Activated naive CD4-positive, alpha-beta T cell treated with anti-CD3 and anti-CD28 coated beads, Interleukin-2, amount 50 U/mL, for 24 hours (primary cell): Measurements from ENCODE around the gene AFF2.
"Not testable (repeated sequence)": the region's sequence is repeated elsewhere in the genome, so short reads cannot be mapped to it uniquely, and the experiment has no call there.

Experiments used
- H3K27ac Mint-ChIP-seq: one replicate; pipeline ENCODE4 v1.8.0; 2021; ENCODE audit warnings: mild to moderate bottlenecking, mixed read lengths
- H3K27me3 Mint-ChIP-seq: one replicate; pipeline ENCODE4 v1.8.0; 2021; ENCODE audit warnings: mixed read lengths
- H3K36me3 Mint-ChIP-seq: one replicate; pipeline ENCODE4 v1.8.0; 2021; ENCODE audit warnings: mixed read lengths
- H3K4me1 Mint-ChIP-seq: one replicate; pipeline ENCODE4 v1.8.0; 2021; ENCODE audit warnings: mixed read lengths
- H3K4me3 Mint-ChIP-seq: one replicate; pipeline ENCODE4 v1.8.0; 2021; ENCODE audit warnings: mild to moderate bottlenecking, mixed read lengths
- H3K9me3 Mint-ChIP-seq: one replicate; pipeline ENCODE4 v1.8.0; 2021; ENCODE audit warnings: mixed read lengths

The AFF2 gene

DNA sequence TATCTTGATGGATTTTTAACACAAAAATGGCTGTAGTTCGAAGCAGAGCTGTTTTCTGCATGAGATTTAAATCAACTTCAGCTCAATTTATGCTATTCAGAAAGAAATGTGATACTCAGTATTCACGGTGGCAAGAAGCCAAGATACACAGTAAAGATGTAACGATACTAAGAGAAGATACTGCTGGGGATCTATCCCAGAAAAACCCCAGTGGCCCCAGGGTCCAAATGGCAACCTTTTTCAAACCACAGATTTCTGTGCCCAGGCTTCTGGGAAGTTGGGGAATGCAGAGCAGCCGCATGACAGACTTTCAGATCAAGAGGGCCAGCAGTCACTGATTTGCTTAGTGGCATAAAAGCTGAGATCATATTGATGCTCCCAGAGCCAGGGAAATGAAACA is 353.9 kb downstream of the AFF2 start:
- H3K4me3 Mint-ChIP-seq = no peak overlapping the region
- H3K36me3 Mint-ChIP-seq = no peaks in the 10 kb centered on the region
- H3K9me3 Mint-ChIP-seq = no peaks in the 10 kb centered on the region
- H3K27ac Mint-ChIP-seq = no peak overlapping the region
- no peaks in the 10 kb centered on the region for H3K4me1 Mint-ChIP-seq
- no peaks in the 10 kb centered on the region for H3K27me3 Mint-ChIP-seq

DNA sequence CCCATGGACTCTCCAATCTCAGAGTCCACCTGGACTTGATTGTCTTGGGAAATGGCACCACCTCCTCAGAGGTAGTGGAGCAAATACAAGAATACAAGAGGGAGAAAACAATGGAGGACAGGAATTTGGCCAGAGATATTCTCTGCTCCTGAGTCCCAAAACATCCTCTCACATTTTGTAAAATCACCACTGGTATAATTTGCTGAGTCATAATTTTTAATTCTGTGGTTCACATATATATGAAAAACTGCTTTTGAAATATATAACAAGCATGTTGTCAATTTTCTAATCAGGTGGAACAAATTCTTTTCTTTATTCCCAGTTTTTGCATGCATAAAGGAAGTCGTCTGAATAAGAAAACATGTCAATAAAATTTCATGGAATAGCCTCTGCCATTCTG is 356.1 kb downstream of the AFF2 start:
- no peak overlapping the region for H3K27ac Mint-ChIP-seq

DNA sequence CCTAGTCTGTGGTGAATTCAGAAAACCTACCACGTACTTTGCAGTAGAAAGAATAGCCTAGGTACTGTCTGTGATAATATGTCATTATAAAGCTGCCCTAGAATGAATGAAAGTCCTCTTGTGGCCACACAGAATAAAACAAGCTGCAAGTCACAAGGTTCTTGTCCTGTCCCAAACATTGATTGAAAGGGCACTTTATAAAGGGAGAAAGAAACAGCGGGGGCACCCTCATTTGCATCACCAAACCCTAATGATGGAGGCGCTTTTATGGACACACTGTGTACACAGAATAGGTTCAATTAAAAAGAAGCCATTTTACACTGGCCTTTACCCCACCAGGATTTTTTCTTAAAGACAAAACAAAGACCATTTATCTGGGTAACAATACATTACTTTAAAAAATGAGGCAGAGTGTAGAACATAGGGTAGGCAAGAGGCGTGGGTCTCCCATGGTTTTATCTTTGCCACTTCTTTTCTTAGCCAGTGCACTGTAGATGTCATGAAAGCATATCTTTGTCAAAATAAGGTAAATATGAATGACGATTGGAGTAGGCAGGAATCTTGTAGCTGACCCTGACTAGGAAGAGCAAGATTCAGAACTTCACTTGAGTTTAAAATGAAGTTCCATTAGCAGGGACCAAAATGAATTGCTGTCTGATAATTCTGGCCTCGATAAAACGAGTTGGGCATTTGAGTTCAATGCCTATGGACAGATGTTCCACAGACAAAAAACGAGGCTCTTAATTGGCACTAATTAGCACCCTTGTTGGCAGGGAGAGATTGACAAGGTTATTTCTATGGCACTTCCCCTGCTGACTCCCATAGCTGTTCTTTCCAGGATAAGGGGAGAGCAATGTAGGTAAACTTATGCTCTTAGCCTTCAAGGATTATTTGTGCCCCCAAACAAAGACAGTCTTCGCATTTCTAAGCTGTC is 365.1 kb downstream of the AFF2 start:
- H3K27me3 Mint-ChIP-seq = no peaks in the 10 kb centered on the region
- H3K4me3 Mint-ChIP-seq = no peak overlapping the region
- H3K36me3 Mint-ChIP-seq = no peaks in the 10 kb centered on the region
- H3K4me1 Mint-ChIP-seq = no peaks in the 10 kb centered on the region
- no peak overlapping the region for H3K27ac Mint-ChIP-seq
- H3K9me3 Mint-ChIP-seq = no peaks in the 10 kb centered on the region

More for the DNA sequence above, 356.1 kb downstream of the AFF2 start:
- no peak overlapping the region for H3K4me3 Mint-ChIP-seq
- no peaks in the 10 kb centered on the region for H3K36me3 Mint-ChIP-seq
- no peaks in the 10 kb centered on the region for H3K9me3 Mint-ChIP-seq
- no peaks in the 10 kb centered on the region for H3K27me3 Mint-ChIP-seq
- no peaks in the 10 kb centered on the region for H3K4me1 Mint-ChIP-seq

DNA sequence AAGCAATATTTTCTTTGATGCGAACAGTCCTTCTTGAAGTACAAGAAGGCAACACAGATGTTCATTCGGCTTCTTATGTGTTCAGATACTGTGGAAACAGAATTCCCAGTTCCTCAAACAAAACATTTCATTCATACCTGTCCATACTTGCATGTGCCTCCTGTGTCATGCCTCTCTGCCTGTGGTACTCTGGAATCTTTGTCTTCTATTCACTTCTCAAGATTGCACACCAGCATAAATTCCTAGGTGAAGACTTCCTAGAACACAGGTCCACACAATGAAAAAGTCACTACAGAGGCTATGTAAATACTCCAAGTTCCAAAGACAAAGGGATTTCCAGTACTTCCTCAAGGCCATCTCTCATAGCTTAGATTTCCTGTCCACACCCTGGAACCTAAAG is 367.2 kb downstream of the AFF2 start:
- no peaks in the 10 kb centered on the region for H3K36me3 Mint-ChIP-seq
- no peaks in the 10 kb centered on the region for H3K4me1 Mint-ChIP-seq
- H3K9me3 Mint-ChIP-seq = no peaks in the 10 kb centered on the region
- no peak overlapping the region for H3K27ac Mint-ChIP-seq
- H3K4me3 Mint-ChIP-seq = no peak overlapping the region
- no peaks in the 10 kb centered on the region for H3K27me3 Mint-ChIP-seq

DNA sequence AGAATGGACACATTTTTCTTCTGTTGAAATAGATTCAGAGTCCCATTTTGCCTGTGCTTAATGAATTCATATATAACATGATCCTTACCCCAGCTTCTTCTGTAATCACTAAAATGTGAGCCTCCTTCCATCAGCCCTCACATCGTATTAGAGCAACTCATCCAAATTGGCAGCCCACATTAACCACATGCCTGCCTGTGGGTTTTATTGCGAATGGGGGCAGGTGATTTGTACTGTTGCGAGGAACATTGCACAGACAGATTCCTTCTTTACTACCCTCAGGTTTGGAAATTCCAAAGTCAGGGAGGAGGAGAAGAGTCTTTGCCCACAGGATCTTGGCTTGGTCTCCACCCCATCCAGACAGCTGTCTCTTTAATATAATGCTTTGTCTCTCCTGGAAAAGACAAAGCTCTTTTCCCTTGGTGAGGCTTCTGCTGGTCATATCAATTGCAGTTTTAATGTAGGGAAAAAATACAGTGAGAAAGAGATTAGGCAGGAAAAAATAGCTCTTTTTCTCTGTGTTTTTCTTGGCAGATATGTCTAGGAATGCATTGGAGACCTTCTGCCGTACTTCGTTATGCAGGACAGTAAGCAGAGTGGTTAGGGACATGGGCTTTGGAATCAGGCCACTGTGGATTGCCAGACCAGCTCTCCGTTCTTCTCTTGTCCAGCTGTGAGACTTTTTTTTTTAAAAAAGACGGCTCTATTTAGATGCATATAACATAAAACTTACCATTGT is 371.2 kb downstream of the AFF2 start:
- Mint-ChIP-seq H3K36me3 (no peaks in the 10 kb centered on the region), H3K9me3 (no peaks in the 10 kb centered on the region), H3K4me3 (no peak overlapping the region), H3K4me1 (no peaks in the 10 kb centered on the region), H3K27me3 (no peaks in the 10 kb centered on the region), H3K27ac (no peak overlapping the region)

DNA sequence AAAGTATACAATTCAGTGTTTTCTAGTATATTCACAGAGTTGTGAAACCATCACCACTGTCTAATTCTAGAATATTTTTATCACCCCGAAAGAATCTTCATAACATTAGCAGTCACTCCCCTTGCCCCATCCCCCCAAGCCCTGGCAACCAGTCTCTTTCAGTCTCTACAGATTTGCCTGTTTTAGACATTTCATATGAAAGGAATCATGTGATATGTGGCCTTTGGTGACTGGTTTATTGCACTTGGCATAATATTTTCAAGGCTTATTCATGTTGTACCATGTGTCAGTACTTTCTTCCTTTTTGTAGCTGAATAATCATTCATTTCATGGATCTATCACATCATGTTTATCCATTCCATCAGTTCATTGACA is 371.7 kb downstream of the AFF2 start:
- no peaks in the 10 kb centered on the region for H3K27me3 Mint-ChIP-seq
- H3K4me1 Mint-ChIP-seq = no peaks in the 10 kb centered on the region
- no peaks in the 10 kb centered on the region for H3K36me3 Mint-ChIP-seq
- H3K9me3 Mint-ChIP-seq = no peaks in the 10 kb centered on the region
- no peak overlapping the region for H3K27ac Mint-ChIP-seq
- H3K4me3 Mint-ChIP-seq = no peak overlapping the region

DNA sequence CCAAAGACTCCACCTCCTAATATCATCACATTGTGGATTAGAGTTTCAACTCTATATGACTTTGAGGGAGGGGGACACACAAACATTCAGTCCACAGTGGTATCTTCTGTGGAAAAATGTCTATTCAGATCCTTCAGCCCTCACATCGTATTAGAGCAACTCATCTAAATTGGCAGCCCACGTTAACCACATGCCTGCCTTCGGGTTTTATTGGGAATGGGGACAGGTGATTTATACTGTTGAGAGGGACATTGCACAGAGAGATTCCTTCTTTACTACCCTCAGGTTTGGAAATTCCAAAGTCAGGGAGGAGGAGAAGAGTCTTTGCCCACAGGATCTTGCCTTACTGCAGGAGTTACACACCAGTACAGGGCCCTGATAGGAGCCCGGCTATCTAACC is 372.5 kb downstream of the AFF2 start:
- no peak overlapping the region for H3K27ac Mint-ChIP-seq
- no peak overlapping the region for H3K4me3 Mint-ChIP-seq
- H3K36me3 Mint-ChIP-seq = no peaks in the 10 kb centered on the region
- no peaks in the 10 kb centered on the region for H3K27me3 Mint-ChIP-seq
- no peaks in the 10 kb centered on the region for H3K9me3 Mint-ChIP-seq
- H3K4me1 Mint-ChIP-seq = no peaks in the 10 kb centered on the region

DNA sequence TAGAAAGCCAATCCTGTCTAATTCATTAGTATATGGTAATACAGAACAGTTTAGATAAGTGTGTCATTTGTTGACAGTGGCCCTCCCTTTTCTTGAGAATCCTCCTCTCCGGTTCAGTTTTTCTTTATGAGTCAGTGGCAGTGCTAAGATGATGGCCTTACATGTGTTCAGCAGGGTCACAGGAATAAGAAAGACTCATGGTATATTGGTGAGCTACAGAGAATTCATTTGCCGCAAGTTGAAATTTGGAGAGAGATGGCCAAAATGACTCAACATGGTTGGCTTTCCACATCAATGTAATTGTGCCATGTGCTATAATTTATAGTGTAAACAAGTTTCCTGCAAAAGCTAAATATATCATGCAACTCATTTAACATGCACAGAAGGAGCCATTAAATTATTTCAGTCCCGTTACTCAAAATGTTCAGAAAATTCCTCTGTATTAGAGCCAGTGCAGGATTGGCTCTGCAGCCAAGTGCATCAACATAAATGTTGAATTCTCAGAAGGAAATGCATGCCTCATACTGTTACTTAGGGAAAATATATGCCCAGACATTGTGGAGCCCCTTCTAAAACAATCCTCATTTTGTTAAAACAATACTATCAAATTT is 374.3 kb downstream of the AFF2 start:
- H3K4me3 Mint-ChIP-seq = no peak overlapping the region
- H3K27ac Mint-ChIP-seq = no peak overlapping the region
- no peaks in the 10 kb centered on the region for H3K4me1 Mint-ChIP-seq
- H3K36me3 Mint-ChIP-seq = no peaks in the 10 kb centered on the region
- H3K9me3 Mint-ChIP-seq = no peaks in the 10 kb centered on the region
- H3K27me3 Mint-ChIP-seq = no peaks in the 10 kb centered on the region

DNA sequence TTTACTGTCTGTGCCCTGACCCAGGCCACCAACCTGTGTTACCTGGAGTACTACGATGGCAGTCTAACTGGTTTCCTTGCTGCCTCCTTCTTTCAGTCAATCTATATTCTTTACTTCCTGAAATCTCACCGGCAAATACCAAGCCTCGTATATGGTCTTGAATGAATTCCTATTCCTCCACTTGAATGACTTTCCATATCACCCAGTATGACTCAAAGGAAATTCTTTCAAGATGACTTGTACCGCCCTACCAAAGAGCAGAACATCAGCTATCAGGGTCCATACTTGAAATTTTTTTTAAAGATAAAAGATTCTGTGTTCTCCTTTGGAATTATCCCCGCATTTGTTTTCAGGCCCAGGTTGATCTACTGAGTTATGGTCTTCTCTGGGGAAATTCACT is 378.0 kb downstream of the AFF2 start:
- H3K9me3 Mint-ChIP-seq = no peaks in the 10 kb centered on the region
- H3K27ac Mint-ChIP-seq = no peak overlapping the region
- no peaks in the 10 kb centered on the region for H3K36me3 Mint-ChIP-seq
- H3K27me3 Mint-ChIP-seq = no peaks in the 10 kb centered on the region
- H3K4me1 Mint-ChIP-seq = no peaks in the 10 kb centered on the region
- H3K4me3 Mint-ChIP-seq = no peak overlapping the region

DNA sequence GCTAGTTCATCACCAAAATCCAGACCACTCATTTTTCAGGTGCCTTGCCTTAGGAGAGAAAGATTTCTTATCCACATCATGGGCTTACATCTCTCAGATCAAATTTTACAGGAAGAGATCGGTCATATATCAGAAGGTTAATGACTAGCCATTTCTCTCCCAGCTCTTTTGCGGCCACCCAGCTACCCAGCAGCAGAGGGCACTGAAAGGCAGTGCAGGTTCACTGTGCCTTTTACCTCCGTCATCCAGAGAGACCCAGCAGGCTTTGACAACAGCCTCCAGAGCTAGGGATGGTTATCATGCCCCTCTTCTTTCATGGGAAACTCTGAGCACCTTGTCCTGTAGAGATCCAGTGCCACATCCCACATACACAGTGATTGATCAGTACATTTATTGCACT is 384.8 kb downstream of the AFF2 start:
- no peaks in the 10 kb centered on the region for H3K27me3 Mint-ChIP-seq
- no peaks in the 10 kb centered on the region for H3K9me3 Mint-ChIP-seq
- no peaks in the 10 kb centered on the region for H3K4me1 Mint-ChIP-seq
- no peak overlapping the region for H3K4me3 Mint-ChIP-seq
- no peaks in the 10 kb centered on the region for H3K36me3 Mint-ChIP-seq
- H3K27ac Mint-ChIP-seq = no peak overlapping the region

DNA sequence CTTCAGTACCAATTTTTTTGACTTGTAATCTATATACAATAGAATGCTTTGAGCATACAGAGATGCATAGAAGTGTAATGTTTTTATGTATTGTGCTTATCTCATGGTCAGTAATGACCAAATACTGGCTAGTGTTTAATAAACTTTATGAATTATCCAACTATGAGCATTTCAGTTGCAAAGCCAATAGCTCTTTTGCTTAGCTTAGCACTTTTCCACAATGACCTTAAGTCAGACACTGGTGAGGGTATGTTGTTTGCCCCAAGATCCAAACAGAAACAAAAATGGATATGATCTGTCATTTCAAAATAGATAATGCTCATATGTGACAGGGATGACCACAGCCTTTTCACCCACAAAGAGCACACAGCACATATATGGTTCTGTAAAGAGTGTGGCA is 393.0 kb downstream of the AFF2 start:
- no peak overlapping the region for H3K4me3 Mint-ChIP-seq
- H3K4me1 Mint-ChIP-seq = no peaks in the 10 kb centered on the region
- no peaks in the 10 kb centered on the region for H3K9me3 Mint-ChIP-seq
- no peak overlapping the region for H3K27ac Mint-ChIP-seq
- H3K36me3 Mint-ChIP-seq = no peaks in the 10 kb centered on the region
- no peaks in the 10 kb centered on the region for H3K27me3 Mint-ChIP-seq

DNA sequence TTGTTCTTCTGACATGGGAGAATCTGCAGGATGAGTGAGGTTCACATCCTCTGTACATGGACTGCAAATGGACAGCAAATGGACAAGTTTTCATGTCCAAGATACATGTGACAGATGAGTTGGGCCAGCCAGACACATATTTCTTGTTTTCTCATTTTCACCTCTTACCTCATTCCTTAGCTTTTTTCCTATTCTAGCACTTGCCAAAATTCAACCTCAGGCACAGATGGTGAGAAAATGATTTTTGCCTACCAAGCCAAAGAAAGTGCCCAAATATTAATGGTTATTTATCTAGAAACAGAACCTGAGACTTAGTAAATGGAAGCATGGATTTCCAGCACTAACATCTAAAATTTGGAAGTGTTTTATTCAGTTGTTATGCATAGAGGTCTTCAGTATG is 402.2 kb downstream of the AFF2 start:
- H3K4me1 Mint-ChIP-seq = no peaks in the 10 kb centered on the region
- no peak overlapping the region for H3K4me3 Mint-ChIP-seq
- H3K27ac Mint-ChIP-seq = no peak overlapping the region
- H3K9me3 Mint-ChIP-seq = no peaks in the 10 kb centered on the region
- H3K36me3 Mint-ChIP-seq = peaks cover 3% of the 10 kb centered on the region
- no peaks in the 10 kb centered on the region for H3K27me3 Mint-ChIP-seq

DNA sequence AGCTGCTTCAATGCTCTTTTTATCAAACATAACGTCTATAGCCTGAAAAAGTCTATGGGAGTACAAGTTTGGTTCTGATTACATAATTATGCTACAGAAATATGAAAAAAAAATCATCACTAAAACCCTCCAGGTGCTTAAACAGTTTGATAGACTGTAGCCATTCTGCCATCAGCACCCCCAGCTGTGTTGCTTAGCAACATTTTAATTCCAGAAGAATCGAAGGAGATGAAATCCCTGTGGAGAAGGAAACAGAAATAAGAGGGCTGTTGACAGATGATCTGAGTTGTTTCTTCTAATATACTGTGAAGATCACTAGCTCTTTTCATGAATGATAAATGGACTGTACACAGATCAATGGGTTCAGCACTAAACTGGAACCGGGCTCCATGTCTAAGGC is 402.8 kb downstream of the AFF2 start:
- no peaks in the 10 kb centered on the region for H3K9me3 Mint-ChIP-seq
- no peak overlapping the region for H3K27ac Mint-ChIP-seq
- no peak overlapping the region for H3K4me3 Mint-ChIP-seq
- no peaks in the 10 kb centered on the region for H3K27me3 Mint-ChIP-seq
- peaks cover 3% of the 10 kb centered on the region for H3K36me3 Mint-ChIP-seq
- no peaks in the 10 kb centered on the region for H3K4me1 Mint-ChIP-seq

DNA sequence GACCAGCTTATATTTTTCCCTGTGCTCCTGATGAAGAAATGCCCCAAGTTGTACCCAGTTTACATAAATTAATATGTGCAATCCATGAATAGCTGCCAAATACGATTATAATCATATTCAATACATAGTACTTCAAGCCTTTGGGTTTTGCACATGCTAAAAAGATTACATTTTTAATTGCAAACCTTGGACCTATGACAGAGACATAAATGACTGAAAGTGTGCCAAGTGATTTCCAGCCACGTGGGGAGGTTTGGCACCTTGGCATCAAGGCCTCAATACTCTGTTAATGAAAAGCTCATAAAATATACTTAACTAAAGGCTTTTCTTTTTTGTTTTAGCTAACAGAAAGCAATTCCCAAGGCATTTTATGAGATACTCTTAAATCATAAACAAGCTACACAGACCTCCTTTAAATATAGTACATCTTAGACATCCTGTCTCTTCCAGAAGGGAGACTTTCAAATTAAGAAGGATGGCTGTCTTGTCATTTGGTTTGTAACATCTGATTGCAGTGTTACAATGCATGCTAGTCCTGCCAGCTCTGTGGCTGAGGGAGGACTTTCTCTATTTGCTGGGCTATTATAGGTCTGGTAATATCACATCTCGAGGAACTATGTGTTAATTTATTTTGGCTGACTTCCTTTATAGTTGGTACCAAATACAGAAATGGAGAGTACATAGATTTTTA is 404.1 kb downstream of the AFF2 start:
- no peak overlapping the region for H3K27ac Mint-ChIP-seq
- peaks cover 3% of the 10 kb centered on the region for H3K36me3 Mint-ChIP-seq
- H3K27me3 Mint-ChIP-seq = no peaks in the 10 kb centered on the region
- H3K4me3 Mint-ChIP-seq = no peak overlapping the region
- H3K4me1 Mint-ChIP-seq = no peaks in the 10 kb centered on the region
- H3K9me3 Mint-ChIP-seq = no peaks in the 10 kb centered on the region

DNA sequence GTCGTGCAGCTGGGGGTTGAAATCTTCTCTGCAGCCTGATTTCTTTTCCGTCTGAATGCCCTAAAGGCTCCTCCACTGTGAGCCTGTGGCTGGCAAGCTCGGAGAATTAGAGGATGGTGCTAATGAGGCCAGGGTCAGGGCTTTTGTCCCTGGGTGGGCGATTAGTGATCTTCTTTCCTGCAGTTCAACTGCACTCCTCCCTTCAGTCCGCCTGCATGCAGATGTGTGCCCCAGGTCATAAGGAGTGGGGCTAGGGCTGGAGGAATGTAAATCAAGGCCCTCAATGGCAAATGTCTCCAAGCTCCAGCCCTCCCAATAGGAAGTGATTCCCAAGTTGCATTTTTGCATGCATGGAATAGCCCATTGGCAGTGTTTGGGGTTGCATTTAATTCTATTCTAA is 405.0 kb downstream of the AFF2 start:
- H3K27me3 Mint-ChIP-seq = no peaks in the 10 kb centered on the region
- H3K9me3 Mint-ChIP-seq = no peaks in the 10 kb centered on the region
- no peak overlapping the region for H3K4me3 Mint-ChIP-seq
- peaks cover 3% of the 10 kb centered on the region for H3K36me3 Mint-ChIP-seq
- no peak overlapping the region for H3K27ac Mint-ChIP-seq
- no peaks in the 10 kb centered on the region for H3K4me1 Mint-ChIP-seq

DNA sequence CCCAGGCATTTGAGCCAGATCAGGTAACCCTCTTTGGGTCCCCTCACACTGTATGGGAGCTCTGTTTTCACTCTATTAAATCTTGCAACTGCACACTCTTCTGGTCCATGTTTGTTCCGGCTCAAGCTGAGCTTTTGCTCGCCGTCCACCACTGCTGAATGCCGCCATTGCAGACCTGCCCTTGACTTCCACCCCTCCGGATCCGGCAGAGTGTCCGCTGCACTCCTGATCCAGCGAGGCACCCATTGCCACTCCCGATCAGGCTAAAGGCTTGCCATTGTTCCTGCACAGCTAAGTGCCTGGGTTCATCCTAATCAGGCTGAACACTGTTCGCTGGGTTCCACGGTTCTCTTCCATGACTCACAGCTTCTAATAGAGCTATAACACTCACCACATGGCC is 406.2 kb downstream of the AFF2 start:
- not testable (repeated sequence) for H3K27me3 Mint-ChIP-seq, H3K36me3 Mint-ChIP-seq, H3K4me3 Mint-ChIP-seq, H3K27ac Mint-ChIP-seq, H3K9me3 Mint-ChIP-seq, H3K4me1 Mint-ChIP-seq
